SJCRH30 (cell line): ENCODE measurements around the gene MCC. TPM values are rescaled to one million over a fixed set of nuclear protein-coding genes. Genes with fewer than 3 reads are reported as not detected.

ENCODE experiments used
- DNase-seq, 2 experiments: peaks; one replicate each; pipeline ENCODE4 v3.0.0-alpha.2; 2015 to 2020
- H3K27ac ChIP-seq: fragments of 250-450 bp; sonication (Bioruptor Pico); 2 replicates; pipeline ENCODE4 v1.5.1; 2020; ENCODE audit warnings: mild to moderate bottlenecking, moderate library complexity
- H3K27me3 ChIP-seq: fragments of 250-450 bp; sonication (Bioruptor Pico); 2 replicates; pipeline ENCODE4 v1.5.1; 2020; ENCODE audit warnings: mild to moderate bottlenecking, moderate library complexity
- H3K36me3 ChIP-seq: fragments of 250-450 bp; sonication (Bioruptor Pico); 2 replicates; pipeline ENCODE4 v1.5.1; 2020; ENCODE audit warnings: mild to moderate bottlenecking, moderate library complexity
- H3K4me1 ChIP-seq: fragments of 250-450 bp; sonication (Bioruptor Pico); 2 replicates; pipeline ENCODE4 v1.5.1; 2020; ENCODE audit warnings: mild to moderate bottlenecking, moderate library complexity
- H3K4me3 ChIP-seq: fragments of 250-450 bp; sonication (Bioruptor Pico); 2 replicates; pipeline ENCODE4 v1.5.1; 2020; ENCODE audit warnings: mild to moderate bottlenecking, moderate library complexity
- H3K9me3 ChIP-seq: fragments of 250-450 bp; sonication (Bioruptor Pico); replicated peaks from 2 replicates; pipeline ENCODE4 v1.5.1; 2020; ENCODE audit warnings: mild to moderate bottlenecking, moderate library complexity
- total RNA-seq: library from RNA; depleted of rRNA; stranded (reverse); fragments of >200 nt; shearing (Covaris generic); gene quantifications from 2 replicates; pipeline ENCODE4 v1.2.3, GENCODE V29; 2014

The MCC gene
- total RNA-seq, 1 experiment from 2014 or later = 26.6 TPM

DNA sequence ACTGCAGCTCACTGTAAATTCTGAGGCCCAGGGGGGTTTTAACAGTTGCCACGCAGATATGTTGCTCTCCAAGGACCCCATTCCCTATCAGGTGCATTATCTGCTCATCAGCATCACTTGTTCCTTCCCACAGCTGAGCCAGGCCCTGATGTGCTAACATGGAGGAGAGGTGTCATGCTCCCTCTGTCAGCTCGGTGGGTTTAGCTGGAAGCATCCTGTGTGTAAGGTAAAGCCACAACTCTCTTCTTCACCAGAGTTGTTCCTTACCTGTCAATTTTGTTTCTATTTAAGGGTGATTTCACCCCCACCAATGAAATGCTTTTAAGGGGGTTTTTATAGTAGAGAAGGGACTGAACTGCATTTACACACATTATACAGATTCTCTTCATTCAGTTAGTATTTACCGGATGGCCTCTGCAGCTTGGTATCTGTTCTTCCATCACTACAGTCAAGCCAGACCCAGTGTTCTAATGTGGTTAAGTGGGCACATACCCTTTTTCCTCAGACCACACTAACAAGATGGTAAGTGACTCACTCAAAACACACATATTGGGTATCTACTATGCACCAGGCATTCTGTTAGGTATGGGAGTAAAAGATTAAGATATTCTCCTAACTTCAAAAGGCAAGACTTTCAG, 306.3 kb downstream of the MCC start:
- no peak overlapping the region for H3K4me3 ChIP-seq
- no peaks in the 10 kb centered on the region for H3K9me3 ChIP-seq
- H3K27ac ChIP-seq = no peak overlapping the region
- DNase-seq = no peak
- no peaks in the 10 kb centered on the region; the same call in 1 of the 2 replicates for H3K4me1 ChIP-seq
- no peaks in the 10 kb centered on the region for H3K36me3 ChIP-seq
- no peaks in the 10 kb centered on the region for H3K27me3 ChIP-seq

DNA sequence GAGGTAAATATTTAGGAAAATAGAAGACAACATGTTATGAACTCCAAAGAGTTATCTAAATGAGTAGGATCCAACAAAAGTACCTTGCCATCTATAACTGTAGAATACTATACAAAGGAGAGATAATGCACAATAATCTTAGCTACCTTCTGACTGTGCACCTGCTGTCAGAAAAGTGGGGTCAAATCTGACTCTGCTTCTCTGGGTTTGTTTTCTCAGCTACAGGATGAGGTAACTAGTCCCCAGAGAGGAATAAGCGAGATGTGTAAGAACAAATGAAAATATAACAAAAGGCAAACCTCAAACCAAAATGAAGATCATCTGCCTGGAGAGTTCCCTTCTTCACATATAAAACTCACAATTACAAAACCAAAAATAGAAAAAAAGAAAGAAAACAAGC, 306.8 kb downstream of the MCC start:
- Histone ChIP-seq H3K4me1 (peaks cover 4% of the 10 kb centered on the region), H3K36me3 (no peaks in the 10 kb centered on the region), H3K9me3 (no peaks in the 10 kb centered on the region), H3K27ac (no peak overlapping the region), H3K4me3 (no peak overlapping the region), H3K27me3 (no peaks in the 10 kb centered on the region)
- no peak for DNase-seq

DNA sequence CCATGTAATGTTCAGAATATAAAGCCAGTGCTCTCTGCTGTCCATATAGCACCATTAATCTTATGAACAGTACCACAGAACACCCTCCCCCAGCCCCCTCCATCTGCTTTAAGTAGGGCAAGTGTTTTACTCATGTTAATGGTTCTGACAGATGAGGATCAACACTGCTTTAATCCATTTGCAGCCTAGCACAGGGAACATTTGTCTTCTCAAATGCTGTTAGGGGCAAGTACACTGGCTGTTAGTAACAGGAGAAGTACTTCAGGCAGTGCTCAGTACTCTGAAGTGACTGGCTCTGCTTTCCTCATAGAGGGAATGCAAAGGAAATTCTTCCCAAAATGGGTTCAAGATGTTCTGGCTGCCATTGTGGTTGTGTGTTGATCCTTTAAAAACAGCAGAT, 309.1 kb downstream of the MCC start:
- no peaks in the 10 kb centered on the region; the same call in 1 of the 2 replicates for H3K36me3 ChIP-seq
- no peaks in the 10 kb centered on the region for H3K27me3 ChIP-seq
- H3K4me1 ChIP-seq = peaks cover 11% of the 10 kb centered on the region
- no peak overlapping the region for H3K27ac ChIP-seq
- H3K9me3 ChIP-seq = no peaks in the 10 kb centered on the region
- H3K4me3 ChIP-seq = no peak overlapping the region
- no peak for DNase-seq

DNA sequence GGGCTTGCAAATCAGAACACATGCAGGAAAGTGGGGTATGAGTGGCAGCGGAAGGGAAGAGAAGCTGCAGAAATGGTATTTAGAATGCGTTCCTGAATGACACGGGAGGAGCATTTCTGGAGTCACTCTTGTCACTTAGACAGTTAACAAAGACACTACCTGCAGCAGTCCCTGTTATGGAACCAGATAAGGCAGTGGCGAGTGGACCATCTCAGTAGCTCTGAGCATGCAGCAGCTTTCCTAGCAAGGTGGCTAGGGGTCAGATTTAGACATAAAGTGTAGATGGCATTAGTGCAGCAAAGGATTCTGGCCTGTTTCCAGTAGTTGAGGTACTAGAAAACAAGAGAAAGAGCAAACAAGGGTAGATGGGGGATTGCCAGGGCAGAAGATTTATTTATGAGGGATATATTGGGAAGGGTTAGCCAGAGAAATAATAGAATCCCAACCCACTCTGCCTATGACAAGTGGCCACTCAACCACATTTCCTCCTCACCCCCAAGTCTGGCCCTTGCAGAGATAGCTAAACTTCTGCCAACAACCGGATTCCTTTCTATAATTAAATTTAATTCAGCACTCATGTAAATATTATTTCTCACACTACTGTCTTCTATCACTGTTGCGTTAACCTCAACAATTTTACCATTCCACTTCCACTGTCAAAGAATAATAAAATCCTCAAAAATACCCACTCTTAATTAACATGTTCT, 310.0 kb downstream of the MCC start:
- Histone ChIP-seq H3K36me3 (no peaks in the 10 kb centered on the region; the same call in 1 of the 2 replicates), H3K27me3 (no peaks in the 10 kb centered on the region), H3K9me3 (no peaks in the 10 kb centered on the region), H3K4me3 (no peak overlapping the region), H3K4me1 (peaks cover 14% of the 10 kb centered on the region), H3K27ac (no peak overlapping the region)
- DNase-seq = no peak

- Histone ChIP-seq H3K4me1 (peaks cover 14% of the 10 kb centered on the region), H3K9me3 (no peaks in the 10 kb centered on the region), H3K27me3 (no peaks in the 10 kb centered on the region), H3K27ac (no peak overlapping the region), H3K4me3 (no peak overlapping the region), H3K36me3 (no peaks in the 10 kb centered on the region; the same call in 1 of the 2 replicates)
- DNase-seq = no peak
Observed at GRCh38 chr5:113177225-113177624, 311.0 kb downstream of the MCC start.

- DNase-seq = no peak
- H3K4me1 ChIP-seq = peaks cover 14% of the 10 kb centered on the region
Observed at GRCh38 chr5:113176734-113177133, 311.5 kb downstream of the MCC start.

GRCh38 chr5:113176196-113176595, 312.1 kb downstream of the MCC start:
- Histone ChIP-seq H3K4me1 (peaks cover 14% of the 10 kb centered on the region), H3K4me3 (no peak overlapping the region), H3K27me3 (no peaks in the 10 kb centered on the region), H3K36me3 (no peaks in the 10 kb centered on the region; the same call in 1 of the 2 replicates), H3K9me3 (no peaks in the 10 kb centered on the region), H3K27ac (peak overlapping the region; percentile 58)
- peak; percentile 32 to 74 for DNase-seq

More at GRCh38 chr5:113176734-113177133, 311.5 kb downstream of the MCC start:
- Histone ChIP-seq H3K9me3 (no peaks in the 10 kb centered on the region), H3K36me3 (no peaks in the 10 kb centered on the region; the same call in 1 of the 2 replicates), H3K4me3 (no peak overlapping the region), H3K27ac (peak overlapping the region; percentile 58), H3K27me3 (no peaks in the 10 kb centered on the region)

DNA sequence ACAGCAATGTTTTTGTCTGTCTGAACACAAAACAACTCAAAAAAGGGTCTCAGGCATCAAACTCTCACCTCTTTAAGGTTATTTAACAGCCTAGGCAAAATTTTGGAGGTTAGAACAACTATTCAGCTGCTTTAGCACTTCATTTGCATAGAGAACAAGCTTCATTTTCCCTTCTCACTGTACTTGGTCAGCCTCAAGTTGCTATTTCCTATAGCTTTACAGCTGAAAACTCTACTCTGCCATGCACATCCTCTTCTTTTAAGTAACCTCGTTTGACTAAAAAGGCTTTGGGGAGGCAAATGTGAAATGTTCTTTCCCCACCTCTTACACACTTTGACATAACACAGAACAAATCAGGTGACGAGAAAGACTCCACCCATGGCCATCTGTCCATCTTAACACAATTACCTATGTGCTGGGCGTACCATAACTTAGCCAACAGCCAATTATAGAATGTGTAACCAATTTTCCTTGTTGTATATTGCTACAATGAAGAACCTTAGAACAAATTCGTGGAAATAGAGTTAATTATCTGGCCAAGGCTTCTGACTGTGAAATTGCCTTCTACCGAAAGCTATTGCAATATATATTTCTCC, 315.9 kb downstream of the MCC start:
- no peak for DNase-seq
- Histone ChIP-seq H3K4me3 (no peak overlapping the region), H3K9me3 (no peaks in the 10 kb centered on the region), H3K36me3 (no peaks in the 10 kb centered on the region; the same call in 1 of the 2 replicates), H3K27me3 (no peaks in the 10 kb centered on the region), H3K27ac (no peak overlapping the region), H3K4me1 (peaks cover 24% of the 10 kb centered on the region)

DNA sequence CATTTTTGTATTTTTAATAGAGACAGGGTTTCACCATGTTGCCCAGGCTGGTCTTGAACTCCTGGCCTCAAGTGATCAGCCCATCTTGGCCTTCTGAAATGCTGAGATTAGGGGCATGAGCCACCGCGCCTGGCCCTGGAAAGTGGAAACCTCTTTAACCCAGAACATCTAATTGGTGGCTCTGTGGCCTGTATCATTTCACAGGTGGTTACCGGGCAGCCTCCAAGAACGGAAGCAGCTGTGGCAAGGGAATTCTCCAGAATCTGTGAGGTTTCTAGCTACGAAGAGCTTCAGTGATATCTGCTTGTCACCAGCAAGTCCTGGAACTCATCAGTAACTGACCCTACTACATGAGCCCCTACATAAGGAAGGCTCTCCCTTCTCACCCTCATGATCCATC, 316.7 kb downstream of the MCC start:
- Histone ChIP-seq H3K36me3 (no peaks in the 10 kb centered on the region; the same call in 1 of the 2 replicates), H3K4me3 (no peak overlapping the region), H3K27ac (no peak overlapping the region), H3K27me3 (no peaks in the 10 kb centered on the region), H3K4me1 (peaks cover 21% of the 10 kb centered on the region), H3K9me3 (no peaks in the 10 kb centered on the region)
- DNase-seq = no peak

- no peaks in the 10 kb centered on the region for H3K27me3 ChIP-seq
- no peak overlapping the region for H3K4me3 ChIP-seq
- H3K27ac ChIP-seq = no peak overlapping the region
- H3K36me3 ChIP-seq = no peaks in the 10 kb centered on the region; the same call in 1 of the 2 replicates
- H3K4me1 ChIP-seq = peaks cover 13% of the 10 kb centered on the region
- no peaks in the 10 kb centered on the region for H3K9me3 ChIP-seq
- DNase-seq = no peak
Observed at GRCh38 chr5:113170707-113171106, 317.5 kb downstream of the MCC start.

GRCh38 chr5:113169720-113170119, 318.5 kb downstream of the MCC start:
- H3K4me1 ChIP-seq = peaks cover 13% of the 10 kb centered on the region

GRCh38 chr5:113167985-113168384, 320.3 kb downstream of the MCC start:
- Histone ChIP-seq H3K9me3 (no peaks in the 10 kb centered on the region), H3K36me3 (no peaks in the 10 kb centered on the region), H3K27ac (no peak overlapping the region), H3K4me3 (no peak overlapping the region), H3K27me3 (no peaks in the 10 kb centered on the region), H3K4me1 (peaks cover 13% of the 10 kb centered on the region)
- no peak for DNase-seq

More at GRCh38 chr5:113169720-113170119, 318.5 kb downstream of the MCC start:
- Histone ChIP-seq H3K9me3 (no peaks in the 10 kb centered on the region), H3K4me3 (no peak overlapping the region), H3K27ac (no peak overlapping the region), H3K27me3 (no peaks in the 10 kb centered on the region), H3K36me3 (no peaks in the 10 kb centered on the region)
- DNase-seq = no peak

GRCh38 chr5:113166852-113167366, 321.3 kb downstream of the MCC start:
- peaks cover 13% of the 10 kb centered on the region for H3K4me1 ChIP-seq
- H3K27ac ChIP-seq = no peak overlapping the region
- no peaks in the 10 kb centered on the region for H3K9me3 ChIP-seq
- peak in 1 of 2 experiments; percentile 14 for DNase-seq
- no peaks in the 10 kb centered on the region for H3K27me3 ChIP-seq
- H3K4me3 ChIP-seq = no peak overlapping the region
- H3K36me3 ChIP-seq = no peaks in the 10 kb centered on the region

DNA sequence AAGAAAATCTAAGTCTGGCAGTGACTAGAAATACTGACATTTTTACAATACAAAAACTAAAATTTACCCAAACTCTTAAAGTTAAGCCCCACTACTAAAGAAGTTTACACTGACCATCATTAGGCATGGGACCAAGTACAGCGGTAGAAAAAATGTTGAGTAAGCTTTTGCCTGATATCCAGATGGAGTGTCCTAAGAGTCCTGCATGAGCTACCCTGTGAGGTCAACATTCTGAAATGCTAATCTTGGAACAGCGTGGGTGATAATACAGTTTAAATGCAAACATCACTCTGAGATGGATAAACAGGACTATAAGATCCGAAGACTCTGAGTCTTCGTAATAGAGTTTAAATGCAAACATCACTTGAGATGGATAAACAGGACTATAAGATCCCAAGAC, 322.0 kb downstream of the MCC start:
- Histone ChIP-seq H3K27me3 (no peaks in the 10 kb centered on the region), H3K9me3 (no peaks in the 10 kb centered on the region), H3K4me3 (no peak overlapping the region), H3K36me3 (no peaks in the 10 kb centered on the region), H3K4me1 (peaks cover 13% of the 10 kb centered on the region), H3K27ac (no peak overlapping the region)
- DNase-seq = no peak

DNA sequence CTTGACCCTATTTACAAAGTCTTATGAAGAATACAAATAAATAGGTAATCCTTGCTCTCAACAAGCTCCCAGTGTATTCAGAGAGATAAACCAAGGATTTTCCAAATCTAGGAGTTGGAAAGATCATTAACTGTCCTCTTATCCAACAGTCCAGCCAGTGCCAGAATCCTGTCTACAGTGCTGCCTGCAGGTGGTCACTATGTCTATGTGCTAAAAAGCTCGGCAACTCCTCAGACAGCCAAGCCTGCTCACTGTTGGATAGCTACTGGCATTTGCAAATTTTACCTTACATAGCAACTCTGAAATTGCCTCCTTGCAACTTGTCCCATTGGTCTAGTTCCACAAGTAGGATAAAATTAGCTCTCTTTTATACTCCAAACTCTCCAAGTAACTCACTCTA, 324.2 kb downstream of the MCC start:
- no peak overlapping the region for H3K27ac ChIP-seq
- DNase-seq = no peak
- H3K9me3 ChIP-seq = no peaks in the 10 kb centered on the region
- H3K36me3 ChIP-seq = no peaks in the 10 kb centered on the region
- H3K4me1 ChIP-seq = peaks cover 13% of the 10 kb centered on the region
- no peaks in the 10 kb centered on the region for H3K27me3 ChIP-seq
- no peak overlapping the region for H3K4me3 ChIP-seq
